PC-9 (cell line): ENCODE data around the gene NF1.

ENCODE experiments used
- CTCF ChIP-seq: fragments of 200-600 bp; sonication (generic); conservative IDR thresholded peaks from 2 replicates; pipeline ENCODE4 v1.6.1; 2017; ENCODE audit warnings: mixed run types, antibody characterized with exemption, mild to moderate bottlenecking, moderate library complexity
- EZH2 ChIP-seq: fragments of 200-600 bp; sonication (generic); IDR thresholded peaks from 2 replicates; pipeline ENCODE4 v1.8.0; 2017; ENCODE audit warnings: antibody characterized with exemption, low read depth

- TF ChIP-seq EZH2 (no peak), CTCF (no peak)
These were observed 286.4 kb downstream of the NF1 start for GRCh38 chr17:31381165-31381668.
